Caco-2 (cell line): ENCODE measurements around the gene SORCS2. TPM values are rescaled to one million over a fixed set of nuclear protein-coding genes. Genes with fewer than 3 reads are reported as not detected.

ENCODE experiments used
- BruUV-seq: library from RNA; stranded (reverse); fragments of 400-500 nt; replicated peaks from 2 replicates; lab custom pipeline; 2021; lab: Mats Ljungman, UMichigan
- CTCF ChIA-PET: fragments of 300-600 bp; sonication (Branson Sonifier 250); formaldehyde crosslinking; loops from one replicate; lab custom pipeline; 2022; ENCODE audit warnings: antibody characterized with exemption; lab: Charles Lee
- POLR2A ChIA-PET: fragments of 300-600 bp; sonication (Branson Sonifier 250); formaldehyde crosslinking; loops from one replicate; lab custom pipeline; 2022; ENCODE audit warnings: antibody characterized with exemption; lab: Charles Lee
- DNase-seq, 2 experiments: peaks; one replicate each; pipeline versions ENCODE4 v3.0.0 to v3.0.0-alpha.2; 2020 to 2022
- H3K27me3 ChIP-seq: replicated peaks from 2 replicates; pipeline ENCODE4 v1.6.0; 2011; ENCODE audit warnings: low read length; ENCODE audit not compliant: control insufficient read depth, insufficient read depth
- H3K36me3 ChIP-seq: 2 replicates; pipeline ENCODE4 v1.5.1; 2011; ENCODE audit warnings: low read length; ENCODE audit not compliant: control insufficient read depth, insufficient read depth
- H3K4me1 ChIP-seq: fragments of 250-450 bp; sonication (Bioruptor Pico); 2 replicates; pipeline ENCODE4 v1.5.1; 2020; ENCODE audit warnings: mild to moderate bottlenecking
- H3K4me3 ChIP-seq: 2 replicates; pipeline ENCODE4 v1.5.1; 2011; ENCODE audit warnings: low read depth, mild to moderate bottlenecking, control low read depth, low read length
- H3K9me3 ChIP-seq: fragments of 250-450 bp; sonication (Bioruptor Pico); 2 replicates; pipeline ENCODE4 v1.5.1; 2020; ENCODE audit warnings: mild to moderate bottlenecking, moderate library complexity
- H3K27ac Mint-ChIP-seq: one replicate; pipeline ENCODE4 v1.8.0; 2022; ENCODE audit warnings: mixed read lengths; ENCODE audit not compliant: unreplicated experiment
- H3K27me3 Mint-ChIP-seq: one replicate; pipeline ENCODE4 v1.8.0; 2022; ENCODE audit warnings: mixed read lengths; ENCODE audit not compliant: insufficient read depth, unreplicated experiment
- H3K36me3 Mint-ChIP-seq: one replicate; pipeline ENCODE4 v1.8.0; 2022; ENCODE audit warnings: mild to moderate bottlenecking, mixed read lengths; ENCODE audit not compliant: insufficient read depth, unreplicated experiment
- H3K4me1 Mint-ChIP-seq: one replicate; pipeline ENCODE4 v1.8.0; 2022; ENCODE audit warnings: low read depth, mixed read lengths; ENCODE audit not compliant: unreplicated experiment
- H3K4me3 Mint-ChIP-seq: one replicate; pipeline ENCODE4 v1.8.0; 2022; ENCODE audit warnings: mild to moderate bottlenecking, moderate library complexity, mixed read lengths; ENCODE audit not compliant: unreplicated experiment
- H3K9me3 Mint-ChIP-seq: one replicate; pipeline ENCODE4 v1.8.0; 2022; ENCODE audit warnings: mixed read lengths; ENCODE audit not compliant: unreplicated experiment
- intact Hi-C: fragments of 100-400 bp; cut with micrococcal nuclease; formaldehyde crosslinking; loops from one replicate; pipeline ENCODE4 v1.10.0; 2022; ENCODE audit not compliant: unreplicated experiment
- total RNA-seq: library from RNA; stranded (reverse); gene quantifications from 2 replicates; pipeline ENCODE4 v1.2.3, GENCODE V29; 2022
- TF ChIP-seq, protein P1 (sequence below), 2 experiments: fragments of 200-600 bp in 1 of 2; IDR thresholded peaks; 1 replicate in 1 of 2; 2 replicates in 1 of 2; pipeline versions ENCODE4 v1.5.1 to v1.8.0; 2011 to 2022; ENCODE audit warnings: antibody characterized with exemption in 1 of 2, control low read depth in 1 of 2, inconsistent platforms in 1 of 2, low read depth in 1 of 2, low read length in 1 of 2, mild to moderate bottlenecking in 1 of 2, moderate library complexity in 1 of 2; ENCODE audit not compliant: insufficient read depth in 1 of 2, severe bottlenecking in 1 of 2, unreplicated experiment in 1 of 2

SORCS2 gene
- total RNA-seq, 1 experiment from 2014 or later = 1.6 TPM

DNA sequence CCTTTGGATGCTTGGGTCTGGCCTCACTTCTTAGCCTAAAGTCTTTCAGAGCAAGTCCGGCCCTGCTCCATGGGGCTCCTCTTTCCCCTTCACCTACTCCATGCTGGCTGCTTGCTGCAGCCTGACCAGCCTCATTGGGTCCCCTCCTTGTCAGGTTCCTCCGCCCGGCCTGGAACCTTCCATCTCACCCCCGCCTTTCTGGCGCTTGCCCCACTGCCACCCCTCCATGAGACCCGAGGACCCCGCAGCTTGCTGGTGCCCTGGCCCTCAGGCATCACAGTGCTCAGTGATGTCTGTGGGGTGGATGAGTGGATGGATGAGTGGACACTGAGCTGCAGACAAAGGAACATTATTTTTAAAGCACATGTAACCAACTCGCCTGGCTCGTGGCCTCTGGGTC is 24.7 kb downstream of the SORCS2 start:
- peaks cover 8% of the 10 kb centered on the region for H3K9me3 ChIP-seq
- Mint-ChIP-seq H3K27ac (peak overlapping the region; percentile 94), H3K4me1 (peaks cover 30% of the 10 kb centered on the region), H3K9me3 (peaks cover 10% of the 10 kb centered on the region), H3K36me3 (no peaks in the 10 kb centered on the region), H3K27me3 (no peaks in the 10 kb centered on the region), H3K4me3 (no peak overlapping the region)
- TF ChIP-seq, protein P1, sequence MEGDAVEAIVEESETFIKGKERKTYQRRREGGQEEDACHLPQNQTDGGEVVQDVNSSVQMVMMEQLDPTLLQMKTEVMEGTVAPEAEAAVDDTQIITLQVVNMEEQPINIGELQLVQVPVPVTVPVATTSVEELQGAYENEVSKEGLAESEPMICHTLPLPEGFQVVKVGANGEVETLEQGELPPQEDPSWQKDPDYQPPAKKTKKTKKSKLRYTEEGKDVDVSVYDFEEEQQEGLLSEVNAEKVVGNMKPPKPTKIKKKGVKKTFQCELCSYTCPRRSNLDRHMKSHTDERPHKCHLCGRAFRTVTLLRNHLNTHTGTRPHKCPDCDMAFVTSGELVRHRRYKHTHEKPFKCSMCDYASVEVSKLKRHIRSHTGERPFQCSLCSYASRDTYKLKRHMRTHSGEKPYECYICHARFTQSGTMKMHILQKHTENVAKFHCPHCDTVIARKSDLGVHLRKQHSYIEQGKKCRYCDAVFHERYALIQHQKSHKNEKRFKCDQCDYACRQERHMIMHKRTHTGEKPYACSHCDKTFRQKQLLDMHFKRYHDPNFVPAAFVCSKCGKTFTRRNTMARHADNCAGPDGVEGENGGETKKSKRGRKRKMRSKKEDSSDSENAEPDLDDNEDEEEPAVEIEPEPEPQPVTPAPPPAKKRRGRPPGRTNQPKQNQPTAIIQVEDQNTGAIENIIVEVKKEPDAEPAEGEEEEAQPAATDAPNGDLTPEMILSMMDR (IDR thresholded peaks at IDR 0.05; ENCODE audit: insufficient read depth in 1 of 2, low read depth in 1 of 2, low read length in 1 of 2, severe bottlenecking in 1 of 2, unreplicated experiment in 1 of 2) = no peak
- no peak overlapping the region for H3K4me3 ChIP-seq
- H3K4me1 ChIP-seq = peaks cover 26% of the 10 kb centered on the region
- intact Hi-C loops = no loop called here
- POLR2A ChIA-PET = no interaction called here
- no peak for DNase-seq
- CTCF ChIA-PET = no interaction called here
- no TSS peak for BruUV-seq
- no peaks in the 10 kb centered on the region for H3K36me3 ChIP-seq
- no peaks in the 10 kb centered on the region for H3K27me3 ChIP-seq

DNA sequence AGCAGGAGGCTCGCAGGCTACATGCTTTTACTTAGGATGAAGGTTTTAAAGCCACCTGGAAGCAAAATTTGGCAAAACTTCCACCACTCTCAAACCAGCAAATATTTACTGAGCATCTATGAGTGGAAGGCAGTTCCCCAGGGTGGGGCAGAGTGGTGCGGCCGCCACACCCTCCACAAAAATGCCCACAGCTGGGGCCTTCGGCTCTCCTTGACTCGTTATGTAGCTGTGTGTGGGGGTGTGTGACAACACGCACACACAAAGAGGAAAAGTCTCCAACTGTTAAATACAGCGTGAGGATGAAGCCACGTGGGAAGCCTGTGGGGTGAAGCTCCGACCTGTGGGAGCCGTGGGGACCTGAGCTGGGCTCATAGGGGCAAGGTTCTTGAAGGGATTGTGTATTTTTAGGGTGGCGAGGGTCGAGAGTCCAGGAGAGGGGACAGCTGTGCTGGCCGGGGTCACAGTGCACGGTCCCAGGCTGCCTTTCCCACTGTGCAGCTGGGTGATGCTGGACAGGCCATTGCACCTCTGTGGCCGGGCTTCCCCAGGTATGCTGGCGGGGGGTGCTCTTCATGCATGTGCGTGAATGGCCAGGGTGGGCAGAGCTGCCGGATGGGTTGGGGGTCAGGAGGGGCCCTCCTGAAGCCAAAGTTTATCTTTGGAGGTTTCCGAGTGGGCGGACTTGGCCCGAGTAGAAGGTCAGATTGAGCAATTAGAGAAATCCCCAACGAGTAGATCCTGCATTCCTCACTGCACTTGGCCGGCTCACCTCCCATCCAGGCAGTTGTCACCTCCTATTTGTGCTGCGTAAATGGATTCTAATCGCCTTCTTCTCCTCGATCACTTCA is 25.4 kb downstream of the SORCS2 start:
- intact Hi-C loops = no loop called here
- Mint-ChIP-seq H3K4me3 (peak overlapping the region; percentile 67), H3K27me3 (no peaks in the 10 kb centered on the region), H3K36me3 (no peaks in the 10 kb centered on the region), H3K9me3 (peaks cover 10% of the 10 kb centered on the region), H3K27ac (peak overlapping the region; percentile 94), H3K4me1 (peaks cover 30% of the 10 kb centered on the region)
- CTCF ChIA-PET = no interaction called here
- peak; percentile 50 to 72 for DNase-seq
- TF ChIP-seq, protein P1 (IDR thresholded peaks at IDR 0.05; ENCODE audit: insufficient read depth in 1 of 2, low read depth in 1 of 2, low read length in 1 of 2, severe bottlenecking in 1 of 2, unreplicated experiment in 1 of 2) = no peak
- H3K4me1 ChIP-seq = peaks cover 26% of the 10 kb centered on the region
- H3K36me3 ChIP-seq = no peaks in the 10 kb centered on the region
- peaks cover 8% of the 10 kb centered on the region for H3K9me3 ChIP-seq
- H3K27me3 ChIP-seq = no peaks in the 10 kb centered on the region
- BruUV-seq = no TSS peak
- POLR2A ChIA-PET = no interaction called here
- H3K4me3 ChIP-seq = no peak overlapping the region

DNA sequence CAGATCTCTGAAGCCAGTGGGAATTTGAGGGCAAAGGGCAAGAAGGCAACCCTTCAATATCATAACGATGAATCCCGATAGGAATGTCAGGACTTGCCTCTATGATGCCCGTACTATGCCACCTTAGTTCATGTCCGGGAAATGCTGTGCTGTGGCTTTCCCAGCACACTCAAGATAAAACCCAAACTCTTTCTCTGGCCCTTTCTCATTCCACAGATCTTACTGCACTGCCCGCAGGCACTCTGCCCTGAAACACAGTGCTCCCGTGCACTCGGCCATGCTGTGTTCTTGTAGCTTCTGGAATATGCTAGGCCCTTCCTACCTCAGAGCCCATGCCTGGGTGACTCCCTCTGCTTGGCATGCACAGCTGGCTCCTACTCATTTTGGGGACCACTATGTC is 26.3 kb downstream of the SORCS2 start:
- peak overlapping the region; percentile 70 for H3K27ac Mint-ChIP-seq
- Histone ChIP-seq H3K9me3 (peaks cover 8% of the 10 kb centered on the region), H3K4me3 (no peak overlapping the region), H3K27me3 (no peaks in the 10 kb centered on the region), H3K4me1 (peaks cover 26% of the 10 kb centered on the region), H3K36me3 (no peaks in the 10 kb centered on the region)
- H3K4me1 Mint-ChIP-seq = peaks cover 30% of the 10 kb centered on the region
- CTCF ChIA-PET = no interaction called here
- TF ChIP-seq, protein P1 (IDR thresholded peaks at IDR 0.05; ENCODE audit: insufficient read depth in 1 of 2, low read depth in 1 of 2, low read length in 1 of 2, severe bottlenecking in 1 of 2, unreplicated experiment in 1 of 2) = no peak
- H3K27me3 Mint-ChIP-seq = no peaks in the 10 kb centered on the region
- DNase-seq = no peak
- peaks cover 10% of the 10 kb centered on the region for H3K9me3 Mint-ChIP-seq
- H3K4me3 Mint-ChIP-seq = no peak overlapping the region
- intact Hi-C loops = no loop called here
- no peaks in the 10 kb centered on the region for H3K36me3 Mint-ChIP-seq
- BruUV-seq = no TSS peak
- POLR2A ChIA-PET = no interaction called here
